Activated naive CD8-positive, alpha-beta T cell treated with anti-CD3 and anti-CD28 coated beads, Interleukin-2, amount 50 U/mL, for 24 hours (primary cell): ENCODE measurements around the gene OPN4.

Experiments used
- ATAC-seq: fragments of 150-1000 bp; cut with Tn5 transposase; one replicate; pipeline ENCODE4 v1.10.0; 2021
- DNase-seq: peaks from one replicate; pipeline ENCODE4 v3.0.0; 2021
- H3K27ac Mint-ChIP-seq: one replicate; pipeline ENCODE4 v1.8.0; 2021; ENCODE audit warnings: mild to moderate bottlenecking, mixed read lengths
- H3K27me3 Mint-ChIP-seq: one replicate; pipeline ENCODE4 v1.8.0; 2021; ENCODE audit warnings: mixed read lengths
- H3K36me3 Mint-ChIP-seq: one replicate; pipeline ENCODE4 v1.8.0; 2021; ENCODE audit warnings: low read depth, mixed read lengths
- H3K4me1 Mint-ChIP-seq: one replicate; pipeline ENCODE4 v1.8.0; 2021; ENCODE audit warnings: mixed read lengths
- H3K4me3 Mint-ChIP-seq: one replicate; pipeline ENCODE4 v1.8.0; 2021; ENCODE audit warnings: mild to moderate bottlenecking, moderate library complexity, mixed read lengths
- H3K9me3 Mint-ChIP-seq: one replicate; pipeline ENCODE4 v1.8.0; 2021; ENCODE audit warnings: mixed read lengths

The OPN4 gene

DNA sequence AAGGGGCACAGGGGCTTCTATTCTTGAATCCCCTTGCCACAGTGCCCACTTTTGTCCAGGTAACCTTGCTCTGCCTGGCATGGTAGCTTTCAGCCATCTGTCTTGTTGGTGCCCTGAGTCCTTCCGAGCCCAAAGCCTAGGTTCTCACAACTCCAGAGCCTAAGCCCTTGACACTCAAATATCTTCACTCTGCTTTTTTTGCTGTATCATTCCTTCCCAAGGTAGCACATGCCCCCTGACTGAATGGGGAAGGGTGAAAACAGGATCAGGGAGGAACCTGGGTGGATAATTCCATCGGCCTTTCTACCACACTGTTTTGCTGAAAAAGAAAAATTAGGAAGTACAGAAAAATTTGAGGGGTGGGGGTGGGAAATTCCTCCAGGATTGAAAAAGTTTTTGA, 51.6 kb downstream of the OPN4 start:
- no peaks in the 10 kb centered on the region for H3K9me3 Mint-ChIP-seq
- no peak for DNase-seq
- H3K36me3 Mint-ChIP-seq, result no peaks in the 10 kb centered on the region
- H3K27ac Mint-ChIP-seq, result no peak overlapping the region
- peaks cover 7% of the 10 kb centered on the region for H3K4me1 Mint-ChIP-seq
- ATAC-seq, result no peak
- no peaks in the 10 kb centered on the region for H3K27me3 Mint-ChIP-seq
- no peak overlapping the region for H3K4me3 Mint-ChIP-seq

DNA sequence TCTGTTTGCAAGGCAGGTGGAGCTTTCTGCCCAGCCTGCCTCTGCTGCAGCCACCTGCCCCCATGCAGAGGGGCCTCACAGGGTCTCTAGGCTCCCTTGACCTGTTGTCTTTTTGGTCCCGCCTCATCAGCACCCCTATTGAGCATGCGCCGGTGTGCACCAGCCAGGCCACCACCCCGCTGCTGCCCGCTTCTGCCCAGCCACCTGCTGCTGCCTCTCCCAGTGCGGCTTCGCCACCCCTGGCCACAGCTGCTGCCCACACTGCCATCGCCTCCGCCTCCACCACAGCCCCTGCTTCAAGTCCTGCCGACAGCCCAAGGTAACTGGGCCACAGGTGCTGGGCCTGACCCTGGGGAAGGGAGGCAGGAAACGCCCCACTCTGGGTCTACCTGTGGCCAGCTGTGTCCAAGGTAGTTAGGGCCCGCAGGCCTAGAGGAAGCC, 52.1 kb downstream of the OPN4 start:
- H3K9me3 Mint-ChIP-seq, result no peaks in the 10 kb centered on the region
- no peak overlapping the region for H3K27ac Mint-ChIP-seq
- H3K27me3 Mint-ChIP-seq, result no peaks in the 10 kb centered on the region

DNA sequence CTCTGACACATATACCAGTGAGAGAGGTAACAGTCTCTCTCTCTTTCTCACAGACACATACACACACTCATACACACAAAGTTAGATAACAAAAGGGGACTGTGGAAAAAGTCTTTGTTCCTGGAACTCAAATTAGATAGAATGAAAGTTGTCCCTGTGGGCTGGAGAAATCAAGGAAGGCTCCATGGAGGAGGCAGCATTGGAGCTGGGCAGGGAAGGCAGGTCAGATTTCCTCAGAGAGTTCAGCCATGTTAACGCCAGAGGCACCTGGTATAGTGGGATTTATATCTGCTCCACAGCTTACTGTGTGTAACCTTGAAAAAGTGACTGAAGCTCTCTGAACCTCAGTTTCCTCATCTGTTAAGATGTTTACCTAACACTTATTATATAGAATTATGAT, 52.6 kb downstream of the OPN4 start:
- no peaks in the 10 kb centered on the region for H3K9me3 Mint-ChIP-seq
- no peak overlapping the region for H3K4me3 Mint-ChIP-seq
- H3K4me1 Mint-ChIP-seq, result peaks cover 8% of the 10 kb centered on the region
- no peaks in the 10 kb centered on the region for H3K36me3 Mint-ChIP-seq
- H3K27me3 Mint-ChIP-seq, result no peaks in the 10 kb centered on the region
- no peak overlapping the region for H3K27ac Mint-ChIP-seq
- DNase-seq (no peak), ATAC-seq (no peak)

More for the DNA sequence above, 52.1 kb downstream of the OPN4 start:
- H3K4me1 Mint-ChIP-seq, result peaks cover 8% of the 10 kb centered on the region
- H3K36me3 Mint-ChIP-seq, result no peaks in the 10 kb centered on the region
- no peak for ATAC-seq
- DNase-seq, result no peak
- H3K4me3 Mint-ChIP-seq, result no peak overlapping the region

DNA sequence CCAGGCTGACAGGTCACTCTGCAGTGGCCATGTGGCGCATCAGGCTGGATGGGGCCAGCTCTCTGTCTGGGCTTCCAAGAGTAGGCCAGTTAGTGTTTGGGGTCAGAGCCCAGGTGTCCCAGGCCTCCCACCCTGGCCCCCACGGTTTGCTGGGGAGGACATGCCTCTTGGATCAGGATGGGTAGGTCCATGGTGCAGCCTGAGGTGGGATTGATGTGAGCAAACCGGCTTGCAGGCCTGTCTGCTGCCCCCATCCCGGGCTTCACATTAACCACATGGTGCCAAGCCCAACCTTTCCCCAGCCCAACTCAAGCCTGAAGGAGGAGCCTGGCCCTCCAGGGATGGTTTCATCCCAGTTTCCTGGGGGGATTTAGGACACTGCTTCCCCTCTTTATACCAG, 53.2 kb downstream of the OPN4 start:
- Mint-ChIP-seq H3K36me3 (no peaks in the 10 kb centered on the region), H3K9me3 (no peaks in the 10 kb centered on the region), H3K27ac (no peak overlapping the region), H3K4me1 (peaks cover 12% of the 10 kb centered on the region), H3K4me3 (no peak overlapping the region), H3K27me3 (no peaks in the 10 kb centered on the region)
- no peak for ATAC-seq
- no peak for DNase-seq

DNA sequence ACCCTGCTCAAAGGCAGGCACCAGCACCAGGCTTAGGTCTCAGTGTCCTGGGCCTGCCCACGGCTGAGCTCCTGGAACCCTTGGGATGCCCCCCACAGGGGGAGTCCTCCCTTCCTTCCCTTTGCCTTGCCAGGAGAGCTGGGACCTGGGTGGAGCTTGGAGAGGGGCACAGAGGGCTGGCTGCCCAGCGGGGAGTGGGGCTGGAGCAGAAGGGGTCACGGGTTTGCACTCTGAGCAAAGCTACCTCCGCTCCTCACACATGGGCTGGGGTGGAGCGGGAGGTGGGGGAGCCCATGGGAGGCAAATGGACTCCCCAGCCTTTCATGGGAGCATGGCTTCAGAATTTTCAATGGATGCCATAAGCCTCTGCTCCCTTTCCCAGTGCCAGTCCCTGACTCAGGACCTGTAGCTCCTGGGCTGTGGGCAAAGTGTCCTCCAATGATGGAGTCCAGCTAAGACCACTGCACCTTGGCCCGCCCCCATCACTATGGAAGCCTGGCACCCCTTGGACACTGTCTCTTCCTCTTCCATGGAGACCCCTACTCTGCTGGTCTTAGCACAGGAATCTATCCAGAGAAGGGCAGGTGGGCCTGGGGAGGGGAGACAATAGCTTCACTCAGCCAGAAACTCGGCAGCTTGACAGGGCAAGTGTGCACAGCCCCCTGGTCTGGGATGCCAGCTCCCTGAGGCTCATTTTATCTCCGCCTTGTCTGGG, 53.9 kb downstream of the OPN4 start:
- Mint-ChIP-seq H3K36me3 (no peaks in the 10 kb centered on the region), H3K9me3 (no peaks in the 10 kb centered on the region), H3K27me3 (no peaks in the 10 kb centered on the region), H3K4me3 (no peak overlapping the region), H3K27ac (no peak overlapping the region), H3K4me1 (peaks cover 12% of the 10 kb centered on the region)
- DNase-seq (no peak), ATAC-seq (no peak)

DNA sequence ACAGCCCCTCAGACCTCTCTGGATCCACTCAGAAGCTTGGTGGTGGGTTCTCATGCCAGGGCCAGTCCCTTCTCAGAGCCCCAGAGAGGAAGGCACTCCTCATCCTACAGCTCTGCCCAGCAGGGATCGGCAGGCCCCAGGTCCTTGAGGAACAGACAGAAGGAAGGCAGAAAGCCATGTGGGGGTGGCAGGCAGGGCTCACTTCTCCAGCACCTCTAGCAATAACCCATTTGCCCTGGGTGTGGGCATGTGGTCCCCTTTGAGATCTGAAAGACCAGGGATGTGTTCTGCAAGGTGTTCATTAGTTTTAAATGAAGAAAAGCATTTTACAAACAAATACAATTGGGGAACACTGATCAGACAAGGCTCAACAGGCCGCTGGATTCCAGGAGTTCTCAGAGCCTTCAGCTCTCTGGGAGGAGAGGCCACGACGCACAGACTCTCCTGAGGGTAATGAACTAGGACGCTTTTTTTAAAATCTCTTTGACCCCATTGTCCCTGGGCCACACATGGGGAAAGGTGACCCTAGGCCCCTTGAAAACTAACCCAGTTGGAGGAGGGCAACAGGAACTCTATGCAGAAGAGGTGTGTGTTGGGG, 54.5 kb downstream of the OPN4 start:
- no peaks in the 10 kb centered on the region for H3K36me3 Mint-ChIP-seq
- peaks cover 12% of the 10 kb centered on the region for H3K4me1 Mint-ChIP-seq
- ATAC-seq, result no peak
- no peak for DNase-seq
- no peak overlapping the region for H3K4me3 Mint-ChIP-seq
- H3K27ac Mint-ChIP-seq, result no peak overlapping the region
- H3K9me3 Mint-ChIP-seq, result no peaks in the 10 kb centered on the region
- no peaks in the 10 kb centered on the region for H3K27me3 Mint-ChIP-seq

DNA sequence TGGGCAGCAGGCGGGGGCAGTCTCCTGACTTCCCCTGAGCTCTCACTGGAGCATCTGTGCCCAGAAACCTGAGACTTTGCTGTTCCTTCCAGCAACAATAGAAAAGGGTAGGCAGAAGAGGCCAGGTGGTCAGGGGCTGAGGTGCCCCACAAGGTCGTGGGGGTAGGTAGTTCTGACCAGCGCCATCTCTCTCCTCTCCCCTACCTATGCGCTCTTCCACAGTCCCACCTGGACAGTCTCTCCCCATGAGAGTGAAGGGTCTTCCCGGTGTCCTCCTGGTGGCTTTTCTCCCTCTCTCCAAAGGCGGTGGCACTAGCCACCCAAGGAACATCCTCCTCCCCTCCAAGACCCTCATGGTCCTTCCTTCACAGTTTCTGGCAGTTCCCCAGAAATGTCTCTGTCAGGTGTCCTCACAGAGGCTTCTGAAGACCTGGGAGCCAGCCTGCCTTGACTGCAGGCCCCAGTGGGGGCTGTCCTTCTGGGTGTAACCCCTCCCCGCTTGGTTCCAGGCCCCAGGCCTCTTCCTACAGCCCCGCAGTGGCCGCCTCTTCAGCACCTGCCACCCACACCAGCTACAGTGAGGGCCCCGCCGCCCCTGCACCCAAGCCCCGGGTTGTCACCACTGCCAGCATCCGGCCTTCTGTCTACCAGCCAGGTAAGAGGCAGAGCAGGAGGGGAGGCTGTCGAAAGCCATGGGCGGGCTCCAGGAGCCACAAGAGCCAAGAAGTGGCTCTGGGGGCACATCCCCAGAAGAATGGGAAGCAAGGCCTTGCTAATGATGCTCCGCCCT, 55.2 kb downstream of the OPN4 start:
- Mint-ChIP-seq H3K36me3 (no peaks in the 10 kb centered on the region), H3K27me3 (no peaks in the 10 kb centered on the region), H3K4me3 (no peak overlapping the region), H3K9me3 (no peaks in the 10 kb centered on the region), H3K4me1 (peaks cover 12% of the 10 kb centered on the region), H3K27ac (no peak overlapping the region)
- DNase-seq (no peak), ATAC-seq (no peak)

DNA sequence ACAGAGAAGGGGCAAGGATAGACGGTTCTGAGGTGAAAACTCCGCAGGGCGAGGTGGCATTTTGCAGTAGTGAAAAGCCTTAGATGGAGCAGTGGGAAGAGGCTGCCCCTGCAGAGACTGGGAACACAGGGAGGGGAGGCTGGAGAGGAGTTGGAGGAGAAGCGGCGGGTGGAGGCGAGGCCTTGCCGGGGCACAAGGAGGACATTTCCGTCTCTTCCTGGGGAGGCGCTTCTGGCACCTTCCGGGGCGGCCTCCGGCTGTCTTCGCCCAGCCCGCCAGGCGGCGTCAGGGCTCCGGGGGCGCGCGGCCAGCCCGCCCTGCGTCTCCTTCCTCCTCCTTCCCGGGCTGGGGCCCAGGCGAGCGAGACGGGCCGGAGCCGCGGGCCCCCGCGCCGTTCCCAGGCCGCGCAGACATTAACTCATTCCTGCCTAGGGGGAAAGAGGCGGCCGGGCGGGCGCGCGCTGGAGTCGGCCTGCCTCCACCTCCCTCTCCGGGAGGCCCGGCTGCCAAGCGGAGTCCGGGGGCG, 56.7 kb downstream of the OPN4 start:
- peak overlapping the region; percentile 93 for H3K27ac Mint-ChIP-seq
- no peaks in the 10 kb centered on the region for H3K9me3 Mint-ChIP-seq
- peak overlapping the region; percentile 82 for H3K4me3 Mint-ChIP-seq
- peak; percentile 87 for DNase-seq
- ATAC-seq, result peak; percentile 88
- no peaks in the 10 kb centered on the region for H3K27me3 Mint-ChIP-seq
- H3K36me3 Mint-ChIP-seq, result no peaks in the 10 kb centered on the region
- H3K4me1 Mint-ChIP-seq, result peaks cover 12% of the 10 kb centered on the region

DNA sequence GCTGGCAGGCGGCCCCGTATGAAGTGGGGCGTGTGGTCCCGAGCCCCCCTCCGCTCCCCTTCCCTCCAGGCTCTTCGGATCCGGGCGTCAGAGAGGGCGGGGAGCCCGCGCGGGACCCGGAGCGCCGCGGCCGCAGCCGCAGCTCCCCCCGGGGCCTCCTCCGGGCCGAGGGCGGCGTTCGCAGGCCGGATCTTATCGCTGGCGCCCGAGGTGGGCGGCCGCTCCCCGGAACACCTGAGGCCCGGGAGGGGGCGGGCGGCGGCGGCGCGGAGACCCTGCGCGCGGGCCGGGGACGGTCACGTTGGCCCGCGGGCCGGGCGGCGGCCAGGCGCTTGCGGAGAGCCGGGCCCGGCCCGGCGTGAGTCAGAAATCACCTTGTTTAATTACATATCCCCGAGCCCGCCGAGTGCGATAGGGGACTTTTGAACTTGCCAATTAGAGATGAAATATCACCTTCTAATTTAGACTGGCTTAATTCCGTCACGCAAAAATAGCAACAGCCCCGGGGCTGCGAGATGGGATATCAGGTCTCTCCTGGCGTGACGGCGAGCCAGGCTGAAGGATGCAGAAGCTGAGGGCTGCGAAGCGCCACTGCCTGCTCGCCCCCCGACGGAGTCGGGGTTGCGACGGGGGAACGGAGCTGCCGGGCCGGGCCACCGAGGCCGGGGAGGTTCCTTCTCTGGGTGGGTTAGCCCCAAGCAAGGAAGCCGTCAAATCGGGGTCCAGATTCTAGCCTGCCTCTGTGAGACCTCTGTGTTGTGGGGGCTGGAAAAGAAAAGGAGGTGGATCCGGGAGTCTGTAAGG, 57.4 kb downstream of the OPN4 start:
- Mint-ChIP-seq H3K27ac (peak overlapping the region; percentile 88), H3K4me1 (peaks cover 12% of the 10 kb centered on the region), H3K36me3 (no peaks in the 10 kb centered on the region), H3K27me3 (no peaks in the 10 kb centered on the region), H3K4me3 (peak overlapping the region; percentile 84), H3K9me3 (no peaks in the 10 kb centered on the region)
- DNase-seq (peak; percentile 56), ATAC-seq (peak; percentile 58)

DNA sequence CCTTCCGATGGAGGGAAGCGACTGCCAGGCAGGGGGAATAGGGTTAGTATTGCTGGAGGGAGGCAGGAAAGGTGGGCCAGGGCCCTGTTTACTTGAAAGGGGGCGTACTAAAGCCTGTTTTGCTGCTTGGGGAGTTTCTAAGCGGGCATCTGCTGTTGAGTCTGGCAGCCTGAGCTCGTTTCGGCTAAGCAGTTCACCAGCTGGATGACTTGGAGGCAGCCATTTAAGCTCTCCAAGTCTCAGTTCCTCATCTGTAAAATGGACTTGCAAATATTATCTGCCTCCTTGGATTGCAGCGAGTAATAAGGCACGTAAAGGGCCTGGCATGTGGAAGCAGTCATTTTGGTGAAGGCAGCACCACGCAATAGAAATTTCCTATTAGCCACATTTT, 58.0 kb downstream of the OPN4 start:
- Mint-ChIP-seq H3K36me3 (no peaks in the 10 kb centered on the region), H3K4me3 (peak overlapping the region; percentile 84), H3K4me1 (peaks cover 12% of the 10 kb centered on the region), H3K27ac (peak overlapping the region; percentile 88), H3K27me3 (no peaks in the 10 kb centered on the region), H3K9me3 (no peaks in the 10 kb centered on the region)
- DNase-seq, result no peak
- ATAC-seq, result no peak

DNA sequence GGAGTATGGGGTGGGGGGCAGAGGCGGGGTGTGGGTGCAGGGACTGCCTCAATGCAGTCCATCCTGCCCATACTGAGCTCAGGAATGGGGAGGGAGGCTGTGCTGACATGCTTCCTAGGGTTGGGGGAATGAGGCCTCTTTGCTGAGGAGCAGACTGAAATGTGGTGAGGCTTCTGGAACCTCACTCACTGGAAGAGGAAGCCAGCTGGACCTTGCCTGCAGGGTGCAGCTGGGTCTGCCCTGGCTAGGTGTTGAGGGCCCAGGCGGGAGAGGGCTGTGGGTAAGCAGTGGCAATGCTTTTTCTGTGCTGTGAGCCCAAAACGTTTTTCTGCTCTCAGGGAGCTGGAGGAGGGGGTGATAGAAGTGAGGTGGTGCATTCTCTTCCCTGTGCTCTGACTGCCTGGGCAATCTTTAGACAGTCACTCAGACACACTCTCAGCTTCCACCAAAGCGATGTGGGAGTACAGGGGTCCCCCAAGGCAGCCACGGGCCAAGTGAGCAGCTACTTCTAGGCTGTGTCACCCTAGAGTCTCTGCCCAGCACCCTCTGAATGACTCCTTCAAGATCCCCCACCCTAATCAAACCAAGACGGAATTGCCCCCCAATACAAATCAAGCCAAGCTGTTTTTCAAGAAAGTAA, 60.9 kb downstream of the OPN4 start:
- peaks cover 10% of the 10 kb centered on the region for H3K4me1 Mint-ChIP-seq
- no peak for DNase-seq
- H3K27me3 Mint-ChIP-seq, result no peaks in the 10 kb centered on the region
- H3K27ac Mint-ChIP-seq, result no peak overlapping the region
- H3K36me3 Mint-ChIP-seq, result no peaks in the 10 kb centered on the region
- H3K9me3 Mint-ChIP-seq, result no peaks in the 10 kb centered on the region
- no peak overlapping the region for H3K4me3 Mint-ChIP-seq
- ATAC-seq, result no peak

DNA sequence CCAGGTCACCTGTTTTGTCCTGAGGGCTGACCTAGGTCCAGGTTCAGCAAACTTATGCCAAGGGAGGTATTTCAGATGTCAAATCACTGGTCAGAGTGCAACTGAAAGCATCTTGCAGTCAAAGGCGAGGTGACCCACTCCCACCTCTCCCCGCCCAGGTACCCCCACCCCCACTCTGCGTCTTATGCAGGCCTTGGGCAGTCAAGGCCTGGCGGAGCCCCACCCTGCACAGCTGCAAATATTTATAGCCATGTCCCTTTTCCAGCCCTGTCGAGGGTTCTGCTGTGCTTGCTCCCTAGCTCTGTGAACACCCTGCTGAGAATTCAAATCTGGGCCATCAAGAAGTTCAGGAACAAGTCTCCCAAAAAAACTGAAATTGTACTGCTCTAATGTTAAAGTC, 61.5 kb downstream of the OPN4 start:
- no peak overlapping the region for H3K4me3 Mint-ChIP-seq
- H3K27me3 Mint-ChIP-seq, result no peaks in the 10 kb centered on the region
- ATAC-seq (no peak), DNase-seq (no peak)
- H3K27ac Mint-ChIP-seq, result no peak overlapping the region
- peaks cover 5% of the 10 kb centered on the region for H3K4me1 Mint-ChIP-seq
- no peaks in the 10 kb centered on the region for H3K9me3 Mint-ChIP-seq
- H3K36me3 Mint-ChIP-seq, result no peaks in the 10 kb centered on the region
